GM06990 (cell line): ENCODE measurements around the gene XRCC3.
A peak's percentile ranks its signal among the peaks of the same experiment; 100 is the strongest.
"Not testable (repeated sequence)": the region's sequence is repeated elsewhere in the genome, so short reads cannot be mapped to it uniquely, and the experiment has no call there.

Experiments
- DNase-seq: peaks from one replicate; pipeline ENCODE4 v3.0.0-alpha.2; 2011; ENCODE audit not compliant: insufficient read length; ENCODE audit errors: extremely low read depth
- H3K27me3 ChIP-seq: replicated peaks from 2 replicates; pipeline ENCODE4 v1.6.0; 2011; ENCODE audit warnings: low read length; ENCODE audit not compliant: control insufficient read depth, insufficient read depth
- H3K36me3 ChIP-seq: 2 replicates; pipeline ENCODE4 v1.5.1; 2011; ENCODE audit warnings: low read length; ENCODE audit not compliant: control insufficient read depth, insufficient read depth
- H3K4me3 ChIP-seq: replicated peaks from 2 replicates; pipeline ENCODE4 v1.5.1; 2011; ENCODE audit warnings: low read depth, mild to moderate bottlenecking, control low read depth, low read length
- CTCF ChIP-seq: IDR thresholded peaks from 2 replicates; pipeline ENCODE4 v1.5.1; 2011; ENCODE audit warnings: low read length, control low read depth, mild to moderate bottlenecking, inconsistent platforms; ENCODE audit not compliant: insufficient read depth, poor library complexity, severe bottlenecking

Gene XRCC3

GRCh38 chr14:103693515-103693914 lies 21.7 kb downstream of the XRCC3 start:
- DNase-seq = no peak
- Histone ChIP-seq H3K4me3 (no peak overlapping the region), H3K36me3 (peaks cover 14% of the 10 kb centered on the region), H3K27me3 (no peaks in the 10 kb centered on the region)
- TF ChIP-seq CTCF = no peak

- Histone ChIP-seq H3K4me3 (no peak overlapping the region), H3K27me3 (no peaks in the 10 kb centered on the region), H3K36me3 (peaks cover 14% of the 10 kb centered on the region)
- no peak for DNase-seq
- no peak for TF ChIP-seq CTCF
Measured at GRCh38 chr14:103692871-103693270, 22.4 kb downstream of the XRCC3 start.

GRCh38 chr14:103692159-103692558 lies 23.1 kb downstream of the XRCC3 start:
- TF ChIP-seq CTCF = no peak
- Histone ChIP-seq H3K27me3 (no peaks in the 10 kb centered on the region), H3K4me3 (no peak overlapping the region), H3K36me3 (peaks cover 11% of the 10 kb centered on the region)
- DNase-seq = no peak

GRCh38 chr14:103691655-103692054 lies 23.6 kb downstream of the XRCC3 start:
- not testable (repeated sequence) for H3K4me3 ChIP-seq, DNase-seq, H3K27me3 ChIP-seq
- peaks cover 12% of the 10 kb centered on the region for H3K36me3 ChIP-seq

- Histone ChIP-seq H3K27me3 (no peaks in the 10 kb centered on the region), H3K36me3 (peaks cover 10% of the 10 kb centered on the region), H3K4me3 (peak overlapping the region; percentile 15; the same call in 1 of the 2 replicates)
- DNase-seq = no peak
- no peak for TF ChIP-seq CTCF
Measured at GRCh38 chr14:103690332-103690731, 24.9 kb downstream of the XRCC3 start.

- peaks cover 11% of the 10 kb centered on the region for H3K36me3 ChIP-seq
- H3K4me3 ChIP-seq = peak overlapping the region; percentile 15; the same call in 1 of the 2 replicates
- no peak for DNase-seq
- H3K27me3 ChIP-seq = no peaks in the 10 kb centered on the region
- TF ChIP-seq CTCF = no peak
Measured at GRCh38 chr14:103688906-103689902, 26.0 kb downstream of the XRCC3 start.
